ENCODE results near the gene TNNT2.
A peak's percentile ranks its signal among the peaks of the same experiment; 100 is the strongest.

Gene TNNT2

GRCh38 chr1:201322653-201323510, 54.6 kb downstream of the TNNT2 start:
- FAIRE-seq (no peak), DNase-seq (ENCODE audit: insufficient read length, low spot score) (no peak)
- no peak for TF ChIP-seq POLR2A (IDR thresholded peaks at IDR 0.05; ENCODE audit: low read depth, low read length)

DNA sequence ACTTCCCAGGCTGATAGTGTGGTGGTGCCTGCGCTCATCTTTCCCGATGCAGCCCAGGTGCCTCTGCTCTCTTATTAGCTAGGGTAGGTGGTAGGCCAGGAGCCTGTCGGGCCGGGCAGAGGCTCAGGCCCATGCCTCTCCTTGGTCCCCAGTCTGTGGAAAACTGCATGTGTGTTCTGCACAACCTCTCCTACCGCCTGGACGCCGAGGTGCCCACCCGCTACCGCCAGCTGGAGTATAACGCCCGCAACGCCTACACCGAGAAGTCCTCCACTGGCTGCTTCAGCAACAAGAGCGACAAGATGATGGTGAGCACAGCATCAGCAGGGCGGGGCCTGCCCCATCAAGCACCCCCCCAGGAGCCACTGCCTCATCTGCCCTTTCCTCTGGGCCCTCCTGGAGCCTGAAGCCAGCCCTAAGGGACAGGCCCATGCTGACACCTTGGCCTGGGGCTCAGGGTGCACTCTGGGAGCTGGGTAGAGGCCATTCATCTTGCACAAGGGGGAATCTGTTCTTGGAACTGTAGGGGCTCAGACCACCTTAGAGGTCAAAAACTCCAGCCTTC, 55.6 kb downstream of the TNNT2 start:
- FAIRE-seq (no peak), DNase-seq (ENCODE audit: insufficient read length, low spot score) (no peak)
- no peak for TF ChIP-seq POLR2A (IDR thresholded peaks at IDR 0.05; ENCODE audit: low read depth, low read length)

- no peak for FAIRE-seq
- TF ChIP-seq POLR2A (IDR thresholded peaks at IDR 0.05; ENCODE audit: low read depth, low read length) = no peak
- DNase-seq (ENCODE audit: insufficient read length, low spot score) = no peak
Observed at GRCh38 chr1:201320168-201320788, 57.2 kb downstream of the TNNT2 start.

GRCh38 chr1:201319631-201320030, 57.8 kb downstream of the TNNT2 start:
- DNase-seq (ENCODE audit: insufficient read length, low spot score) (no peak), FAIRE-seq (no peak)
- TF ChIP-seq POLR2A (IDR thresholded peaks at IDR 0.05; ENCODE audit: low read depth, low read length) = no peak

GRCh38 chr1:201318504-201319340, 58.8 kb downstream of the TNNT2 start:
- TF ChIP-seq POLR2A (IDR thresholded peaks at IDR 0.05; ENCODE audit: low read depth, low read length) = no peak
- DNase-seq (ENCODE audit: insufficient read length, low spot score) = no peak
- FAIRE-seq = no peak

GRCh38 chr1:201317551-201317950, 59.9 kb downstream of the TNNT2 start:
- FAIRE-seq = no peak

DNA sequence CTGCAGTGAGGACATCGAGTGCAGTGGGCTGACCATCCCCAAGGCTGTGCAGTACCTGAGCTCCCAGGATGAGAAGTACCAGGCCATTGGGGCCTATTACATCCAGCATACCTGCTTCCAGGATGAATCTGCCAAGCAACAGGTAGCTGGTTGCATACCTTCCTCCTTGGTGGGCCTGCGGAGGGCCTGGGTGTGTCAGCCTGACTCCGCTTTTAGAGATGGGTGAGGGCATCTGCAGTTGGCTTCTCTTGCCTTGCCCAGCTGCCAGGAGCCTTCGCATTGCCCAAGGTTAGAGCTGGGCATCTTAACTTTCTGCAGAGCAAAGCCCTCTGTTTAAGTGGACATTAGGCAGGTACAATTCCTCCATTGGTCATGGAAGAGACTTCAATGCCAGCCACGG, 60.9 kb downstream of the TNNT2 start:
- DNase-seq (ENCODE audit: insufficient read length, low spot score) (no peak), FAIRE-seq (no peak)
- no peak for TF ChIP-seq POLR2A (IDR thresholded peaks at IDR 0.05; ENCODE audit: low read depth, low read length)

More at GRCh38 chr1:201317551-201317950, 59.9 kb downstream of the TNNT2 start:
- no peak for DNase-seq (ENCODE audit: insufficient read length, low spot score)
- no peak for TF ChIP-seq POLR2A (IDR thresholded peaks at IDR 0.05; ENCODE audit: low read depth, low read length)

DNA sequence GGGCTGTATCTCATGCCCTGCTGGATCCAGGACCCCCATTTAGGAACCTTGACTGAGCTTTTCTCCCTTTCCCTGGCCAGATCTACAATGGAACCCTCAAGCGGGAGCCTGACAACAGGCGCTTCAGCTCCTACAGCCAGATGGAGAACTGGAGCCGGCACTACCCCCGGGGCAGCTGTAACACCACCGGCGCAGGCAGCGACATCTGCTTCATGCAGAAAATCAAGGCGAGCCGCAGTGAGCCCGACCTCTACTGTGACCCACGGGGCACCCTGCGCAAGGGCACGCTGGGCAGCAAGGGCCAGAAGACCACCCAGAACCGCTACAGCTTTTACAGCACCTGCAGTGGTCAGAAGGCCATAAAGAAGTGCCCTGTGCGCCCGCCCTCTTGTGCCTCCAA, 64.4 kb downstream of the TNNT2 start:
- DNase-seq (ENCODE audit: insufficient read length, low spot score) (no peak), FAIRE-seq (no peak)
- no peak for TF ChIP-seq POLR2A (IDR thresholded peaks at IDR 0.05; ENCODE audit: low read depth, low read length)

- TF ChIP-seq POLR2A (IDR thresholded peaks at IDR 0.05; ENCODE audit: low read depth, low read length) = no peak
- FAIRE-seq (no peak), DNase-seq (ENCODE audit: insufficient read length, low spot score) (no peak)
Observed at GRCh38 chr1:201312298-201312697, 65.2 kb downstream of the TNNT2 start.

- DNase-seq (ENCODE audit: insufficient read length, low spot score) (peak; percentile 44), FAIRE-seq (no peak)
- TF ChIP-seq POLR2A (IDR thresholded peaks at IDR 0.05; ENCODE audit: low read depth, low read length) = no peak
Observed at GRCh38 chr1:201311356-201312011, 66.0 kb downstream of the TNNT2 start.

GRCh38 chr1:201310986-201311355, 66.5 kb downstream of the TNNT2 start:
- FAIRE-seq (no peak), DNase-seq (ENCODE audit: insufficient read length, low spot score) (peak; percentile 48)
- no peak for TF ChIP-seq POLR2A (IDR thresholded peaks at IDR 0.05; ENCODE audit: low read depth, low read length)

DNA sequence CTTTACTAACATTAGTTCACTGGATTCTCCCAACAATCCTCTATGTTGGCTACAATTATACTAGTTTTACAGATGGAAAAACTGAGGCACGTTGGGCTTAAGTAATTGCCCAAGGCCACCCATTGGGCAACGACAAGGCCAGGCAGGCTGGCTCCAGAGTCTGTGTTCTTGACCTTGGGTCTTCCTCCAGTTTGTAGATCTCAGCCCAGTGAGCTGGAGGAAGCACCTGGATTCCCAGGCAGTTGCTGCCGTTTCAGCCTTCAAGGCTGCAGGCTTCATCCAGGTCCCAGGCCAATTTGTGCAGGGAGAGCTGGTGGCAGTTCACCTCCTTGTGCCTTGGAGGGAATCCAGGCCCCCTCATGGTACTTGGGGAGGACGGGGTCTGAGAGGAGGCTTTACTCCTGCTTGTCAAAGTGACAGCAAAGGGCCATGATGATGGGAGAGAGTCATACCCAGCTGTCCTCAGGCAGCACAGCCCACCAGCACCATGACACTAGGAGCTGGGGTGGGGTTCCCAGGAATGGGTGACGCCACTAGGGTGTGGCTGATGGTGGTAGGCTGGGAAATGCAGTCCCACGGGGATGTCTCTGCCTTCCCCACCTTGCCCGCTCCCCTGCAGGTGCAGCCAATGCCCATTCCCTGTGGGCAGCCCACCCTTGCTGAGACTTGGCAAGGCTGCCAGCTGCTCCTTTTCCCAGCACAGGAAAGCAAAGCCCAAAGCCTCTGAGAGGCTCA, 67.1 kb downstream of the TNNT2 start:
- FAIRE-seq (no peak), DNase-seq (ENCODE audit: insufficient read length, low spot score) (no peak)
- no peak for TF ChIP-seq POLR2A (IDR thresholded peaks at IDR 0.05; ENCODE audit: low read depth, low read length)

GRCh38 chr1:201309416-201309815, 68.1 kb downstream of the TNNT2 start:
- no peak for FAIRE-seq
- no peak for TF ChIP-seq POLR2A (IDR thresholded peaks at IDR 0.05; ENCODE audit: low read depth, low read length)
- peak; percentile 24 for DNase-seq (ENCODE audit: insufficient read length, low spot score)

Measured in H54 (cell line).